GM19023 (cell line): ENCODE measurements around the gene CDHR5.
"Not testable (repeated sequence)": the region's sequence is repeated elsewhere in the genome, so short reads cannot be mapped to it uniquely, and the experiment has no call there.

ENCODE experiments used
- ATAC-seq: cut with Tn5 transposase; IDR thresholded peaks from one replicate; pipeline ENCODE4 v1.9.1; 2021; ENCODE audit warnings: mild to moderate bottlenecking, moderate library complexity; ENCODE audit not compliant: unreplicated experiment

The CDHR5 gene

DNA sequence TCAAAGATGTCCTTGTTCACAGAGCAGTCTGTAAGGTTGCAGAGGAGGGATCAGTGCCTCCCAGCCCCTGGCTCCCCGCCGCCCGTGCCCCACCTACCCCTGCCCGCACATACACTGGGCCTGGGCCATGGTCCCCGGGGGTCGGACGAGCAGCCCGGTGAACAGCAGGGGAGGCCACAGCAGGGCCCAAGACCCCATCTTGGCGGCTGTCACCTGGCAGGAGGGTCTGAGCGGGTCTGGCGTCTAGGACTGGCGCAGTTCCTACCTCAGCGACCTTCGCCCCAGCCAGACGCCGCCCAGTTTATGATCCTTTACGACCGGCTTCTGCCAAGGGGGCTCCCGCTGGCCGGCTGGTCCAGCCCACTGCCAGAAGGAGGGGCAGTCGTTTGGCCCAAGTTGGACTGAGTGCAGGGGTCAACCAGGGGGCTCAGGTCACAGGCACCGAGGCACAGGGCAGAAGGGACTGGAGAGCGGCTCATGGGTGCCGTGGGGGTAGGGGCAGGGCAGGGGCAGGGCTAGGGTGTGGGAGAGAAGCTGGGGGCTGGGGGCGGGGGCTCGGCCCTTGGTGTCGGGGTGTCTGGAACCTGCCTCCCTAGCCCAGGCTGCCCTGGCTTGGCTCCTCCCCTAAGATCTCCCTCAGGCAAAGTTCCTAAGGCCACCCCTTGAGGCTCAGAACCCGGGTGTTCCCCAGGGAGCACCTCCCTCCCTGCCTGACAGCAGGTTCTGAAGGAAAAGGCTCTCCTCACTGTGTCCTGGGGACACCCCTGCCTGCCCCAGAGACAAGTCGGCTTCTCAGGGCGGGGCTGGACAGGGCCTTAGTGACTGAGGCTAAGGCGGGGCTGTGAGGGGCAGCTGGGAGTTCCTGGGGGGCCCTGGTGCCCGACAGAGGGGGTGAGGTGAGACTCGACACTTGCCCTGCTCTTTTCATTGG lies at the start of gene CDHR5:
Gene CDHR5, minus strand, starts transcription at position 251 of the 931 bp plus-strand sequence. Its CDS starts 53 bp downstream, at position 198.
- ATAC-seq = no peak

- no peak for ATAC-seq
These were observed 49.7 kb upstream of the CDHR5 start for GRCh38 chr11:674406-674805.

- ATAC-seq = no peak
These were observed 49.1 kb upstream of the CDHR5 start for GRCh38 chr11:673866-674265.

DNA sequence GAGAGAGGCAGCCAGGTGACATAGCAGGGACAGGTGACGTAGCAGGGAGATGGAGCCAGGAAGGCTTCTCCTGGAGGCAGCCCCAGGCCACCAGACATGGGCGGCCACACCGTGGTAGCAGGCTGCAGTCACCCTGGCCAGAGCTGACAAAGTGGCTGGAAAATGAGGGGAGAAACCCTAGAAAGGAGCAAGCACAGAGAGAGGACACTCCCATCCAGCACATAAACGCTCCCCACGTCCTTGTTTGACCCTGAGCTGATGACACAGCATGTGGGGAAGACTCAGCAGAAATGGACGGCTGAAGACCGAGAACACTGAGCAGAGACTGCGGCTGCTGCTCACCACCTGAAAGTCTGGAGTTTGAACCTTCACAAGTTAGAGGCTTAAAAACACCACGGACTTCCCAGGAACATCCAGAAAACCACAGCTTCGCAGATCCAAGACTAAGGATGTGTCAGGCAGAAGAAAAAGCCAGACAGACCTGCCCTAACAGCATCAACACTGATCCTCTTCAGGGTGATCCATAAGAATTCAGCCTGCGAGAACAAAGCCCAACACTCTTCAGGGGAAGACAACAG lies 41.0 kb upstream of the CDHR5 start:
- ATAC-seq = no peak

DNA sequence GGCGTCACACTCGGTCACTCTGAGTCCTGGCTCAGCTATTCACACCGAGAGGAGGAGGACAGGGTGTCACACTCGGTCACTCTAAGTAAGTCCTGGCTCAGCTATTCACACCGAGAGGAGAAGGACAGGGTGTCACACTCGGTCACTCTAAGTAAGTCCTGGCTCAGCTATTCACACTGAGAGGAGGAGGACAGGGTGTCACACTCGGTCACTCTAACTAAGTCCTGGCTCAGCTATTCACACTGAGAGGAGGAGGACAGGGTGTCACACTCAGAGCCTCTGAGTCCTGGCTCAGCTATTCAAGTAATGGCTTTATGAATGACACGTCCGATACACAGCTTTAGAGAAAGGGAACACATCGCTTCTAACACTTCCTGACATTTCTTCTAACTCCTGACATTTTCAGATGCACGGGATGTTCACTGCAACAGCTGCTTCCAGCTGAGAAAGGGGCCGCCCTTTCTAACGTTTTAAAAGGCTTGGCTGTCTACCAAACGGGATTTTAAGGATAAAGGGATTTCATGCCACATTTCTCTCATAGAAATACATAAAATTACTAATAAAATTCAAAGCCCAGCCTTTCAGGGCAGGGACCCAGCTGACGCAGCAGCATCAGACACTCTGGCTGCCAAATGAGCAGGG lies 40.4 kb upstream of the CDHR5 start:
- no peak for ATAC-seq

- ATAC-seq = no peak
These were observed 38.0 kb upstream of the CDHR5 start for GRCh38 chr11:662689-663274.

GRCh38 chr11:660681-661444 lies 36.1 kb upstream of the CDHR5 start:
- ATAC-seq = no peak

DNA sequence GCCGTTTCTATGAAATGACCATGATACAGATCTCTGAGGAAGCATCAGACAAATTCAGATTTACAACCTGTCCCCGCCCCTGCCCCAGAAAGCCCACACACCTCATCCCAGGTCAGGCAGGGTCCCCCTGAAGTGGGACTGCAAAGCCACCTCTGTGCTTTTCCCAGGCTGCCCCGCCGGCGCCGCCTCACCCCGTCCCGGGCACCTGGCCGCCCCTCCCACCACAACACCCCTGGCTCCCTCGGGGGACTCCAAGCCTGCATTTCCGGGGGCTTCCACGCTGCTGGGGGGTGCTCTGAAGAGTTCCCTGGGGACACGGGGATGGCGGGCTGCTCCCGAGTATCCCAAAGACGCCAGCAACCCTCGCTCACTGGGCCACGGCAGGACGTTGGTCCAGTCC lies 35.5 kb upstream of the CDHR5 start:
- no peak for ATAC-seq

- no peak for ATAC-seq
These were observed 34.9 kb upstream of the CDHR5 start for GRCh38 chr11:659532-660085.

DNA sequence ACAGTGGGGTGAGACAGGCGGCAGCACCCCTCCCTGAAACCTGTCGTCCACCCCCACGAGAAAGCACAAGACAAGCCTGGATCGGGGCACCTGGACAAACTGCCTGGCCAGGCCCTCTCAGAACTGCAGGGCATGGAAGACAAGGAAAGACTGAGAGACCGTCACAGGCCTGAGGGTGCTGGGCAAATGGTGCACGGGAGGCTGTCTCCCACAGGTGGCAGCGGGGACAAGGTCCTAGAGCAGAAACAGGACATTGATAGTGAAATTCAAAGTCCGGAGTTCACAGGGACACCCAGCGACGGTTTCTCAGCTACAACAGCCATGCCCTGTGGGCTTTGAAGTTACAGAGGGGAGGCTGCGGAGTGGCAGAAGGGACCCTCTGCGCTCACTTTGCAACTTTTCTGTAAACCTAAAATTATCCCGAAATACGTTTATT lies 33.0 kb upstream of the CDHR5 start:
- ATAC-seq = no peak

DNA sequence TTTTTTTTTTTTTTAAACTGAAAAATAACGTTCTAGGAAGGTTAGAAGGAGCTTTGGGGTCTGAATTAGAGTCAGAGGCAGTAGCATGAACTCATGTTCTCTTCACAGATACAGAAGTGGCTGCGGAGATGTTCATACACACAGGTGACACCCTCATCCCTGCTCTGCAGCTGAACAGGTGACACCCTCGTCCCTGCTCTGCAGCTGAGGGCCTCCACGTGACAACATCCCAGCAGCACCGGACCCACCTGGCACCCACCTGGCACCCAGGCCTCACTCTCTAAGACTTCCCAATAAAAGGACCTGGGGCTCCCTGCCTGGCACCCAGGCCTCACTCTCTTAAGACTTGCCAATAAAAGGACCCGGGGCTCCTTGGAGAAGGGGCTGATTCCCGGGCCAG lies 32.1 kb upstream of the CDHR5 start:
- ATAC-seq = no peak

DNA sequence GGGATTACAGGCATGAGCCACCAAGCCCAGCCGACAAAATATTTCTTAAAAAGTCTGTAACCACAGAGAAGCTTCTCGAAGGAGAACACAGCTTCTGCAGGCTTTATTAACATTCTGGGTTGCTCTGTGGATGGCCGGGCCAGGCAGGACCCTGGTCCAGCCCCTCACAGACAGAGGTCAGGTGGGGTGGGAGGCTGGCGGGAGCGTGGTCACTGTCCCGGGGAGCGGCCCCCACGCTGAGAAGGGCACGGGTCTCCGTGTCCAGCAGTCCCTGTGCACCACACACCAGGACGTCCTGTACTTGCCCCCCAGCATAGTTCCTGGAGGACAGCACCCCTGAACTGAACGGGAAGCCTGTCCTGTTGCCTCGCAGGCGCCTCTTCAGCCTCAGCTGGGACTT lies 31.7 kb upstream of the CDHR5 start:
- ATAC-seq = no peak

DNA sequence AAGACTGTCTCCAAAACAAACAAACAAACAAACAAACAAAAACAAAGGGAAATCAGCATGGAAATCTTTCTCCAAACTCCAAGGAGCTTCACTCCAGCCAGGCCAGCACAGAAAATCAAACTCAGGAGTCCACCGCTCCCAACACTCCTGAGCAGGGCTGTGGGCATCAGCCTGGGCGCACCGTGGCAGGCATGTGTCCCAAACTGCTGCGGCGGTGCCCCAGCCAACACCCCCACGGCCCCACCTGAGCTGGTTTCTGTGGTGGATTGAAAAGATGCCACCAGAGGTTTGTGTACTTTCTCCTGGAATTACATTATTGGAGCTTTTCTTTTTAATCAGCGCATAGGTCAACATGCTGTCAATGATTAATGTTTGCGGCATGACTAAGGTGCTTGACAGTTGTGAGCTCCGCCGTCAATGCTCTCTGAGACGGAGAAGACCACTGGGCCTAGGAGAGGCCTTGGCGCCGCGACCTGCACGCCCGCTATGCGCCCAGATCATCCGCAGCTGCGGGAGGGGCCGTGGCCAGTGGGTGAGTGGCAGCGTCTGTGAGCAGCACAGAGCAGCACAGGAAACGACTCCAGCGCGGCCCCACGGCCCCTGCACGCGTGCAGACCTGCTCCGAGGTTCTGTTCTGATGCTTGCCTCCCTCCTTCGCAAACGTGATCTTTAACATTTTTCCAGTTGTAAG lies 30.4 kb upstream of the CDHR5 start:
- ATAC-seq = no peak

GRCh38 chr11:654444-654843 lies 29.7 kb upstream of the CDHR5 start:
- not testable (repeated sequence) for ATAC-seq

- no peak for ATAC-seq
These were observed 29.1 kb upstream of the CDHR5 start for GRCh38 chr11:653837-654236.

GRCh38 chr11:653136-653535 lies 28.4 kb upstream of the CDHR5 start:
- not testable (repeated sequence) for ATAC-seq

DNA sequence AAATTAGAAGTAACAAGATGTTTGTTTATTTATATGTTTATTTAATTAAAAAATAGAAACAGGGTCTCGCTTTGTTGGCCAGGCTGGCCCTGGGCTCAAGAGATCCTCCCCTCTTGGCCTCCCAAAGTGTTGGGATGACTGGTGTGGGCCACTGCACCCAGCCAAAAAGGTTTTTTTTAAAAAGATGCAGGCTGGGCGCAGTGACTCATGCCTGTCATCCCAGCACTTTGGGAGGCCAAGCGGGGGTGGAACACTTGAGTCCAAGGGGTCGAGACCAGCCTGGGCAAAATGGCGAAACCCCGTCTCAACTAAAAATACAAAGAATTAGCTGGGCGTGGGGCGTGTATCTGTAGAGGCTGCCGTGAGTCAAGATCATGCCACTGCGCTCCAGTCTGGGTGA lies 25.7 kb upstream of the CDHR5 start:
- ATAC-seq = no peak

DNA sequence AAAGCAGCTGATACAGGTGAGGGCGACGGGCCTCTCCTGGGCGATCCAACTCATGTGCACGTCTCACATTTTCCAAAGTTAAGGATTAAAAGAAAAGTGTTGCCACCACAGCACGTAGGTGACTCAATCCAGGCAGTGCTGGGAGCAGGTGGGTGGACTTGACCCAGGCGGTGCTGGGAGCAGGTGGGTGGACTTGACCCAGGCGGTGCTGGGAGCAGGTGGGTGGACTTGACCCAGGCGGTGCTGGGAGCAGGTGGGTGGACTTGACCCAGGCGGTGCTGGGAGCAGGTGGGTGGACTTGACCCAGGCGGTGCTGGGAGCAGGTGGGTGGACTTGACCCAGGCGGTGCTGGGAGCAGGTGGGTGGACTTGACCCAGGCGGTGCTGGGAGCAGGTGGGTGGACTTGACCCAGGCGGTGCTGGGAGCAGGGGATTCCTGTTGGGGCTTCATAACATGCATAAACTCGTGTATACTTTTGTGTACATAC lies 23.0 kb upstream of the CDHR5 start:
- not testable (repeated sequence) for ATAC-seq

DNA sequence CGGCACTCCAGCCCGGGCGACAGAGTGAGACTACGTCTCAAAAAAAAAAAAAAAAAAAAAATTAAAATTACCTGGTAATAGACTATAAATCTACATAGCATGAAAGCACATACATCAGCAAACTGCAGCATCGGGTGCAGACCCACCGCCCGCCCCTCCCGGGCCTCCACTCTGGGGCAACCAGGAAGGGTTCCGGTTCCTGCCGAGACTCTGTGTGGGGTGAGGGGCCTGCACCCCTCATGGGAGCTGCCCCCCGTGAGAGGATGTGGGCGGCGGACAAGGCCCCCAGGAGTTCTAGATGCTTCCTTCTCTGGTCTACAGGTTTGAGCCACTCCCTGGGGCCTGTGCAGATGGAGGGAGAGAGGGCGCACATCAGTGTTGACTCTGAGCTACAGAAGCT lies 21.5 kb upstream of the CDHR5 start:
- no peak for ATAC-seq

GRCh38 chr11:645536-645935 lies 20.8 kb upstream of the CDHR5 start:
- no peak for ATAC-seq
